ENCODE data around the gene MFRP. TPM values are rescaled to one million over a fixed set of nuclear protein-coding genes. Genes with fewer than 3 reads are reported as not detected.
A peak's percentile ranks its signal among the peaks of the same experiment; 100 is the strongest.

The MFRP gene
- total RNA-seq, 2 experiments from 2014 or later = not detected

GRCh38 chr11:119338318-119338890, 8.1 kb downstream of the MFRP start:
- peaks cover 31% of the 10 kb centered on the region for H3K4me1 Mint-ChIP-seq
- H3K36me3 Mint-ChIP-seq = peaks cover 12% of the 10 kb centered on the region
- DNase-seq = peak; percentile 65
- H3K27me3 Mint-ChIP-seq = peaks cover 37% of the 10 kb centered on the region
- no peak overlapping the region for H3K27ac Mint-ChIP-seq
- no peak overlapping the region for H3K4me3 Mint-ChIP-seq
- no peaks in the 10 kb centered on the region for H3K9me3 Mint-ChIP-seq

- H3K9me3 Mint-ChIP-seq = no peaks in the 10 kb centered on the region
- peaks cover 12% of the 10 kb centered on the region for H3K36me3 Mint-ChIP-seq
- H3K27me3 Mint-ChIP-seq = peaks cover 30% of the 10 kb centered on the region
- no peak overlapping the region for H3K4me3 Mint-ChIP-seq
- DNase-seq = no peak
- peaks cover 33% of the 10 kb centered on the region for H3K4me1 Mint-ChIP-seq
- H3K27ac Mint-ChIP-seq = no peak overlapping the region
Measured at GRCh38 chr11:119337581-119338317, 8.8 kb downstream of the MFRP start.

- Mint-ChIP-seq H3K4me3 (no peak overlapping the region), H3K9me3 (no peaks in the 10 kb centered on the region), H3K27ac (no peak overlapping the region)
Measured at GRCh38 chr11:119336744-119337469, 9.6 kb downstream of the MFRP start.

GRCh38 chr11:119335655-119336543, 10.6 kb downstream of the MFRP start:
- peaks cover 29% of the 10 kb centered on the region for H3K4me1 Mint-ChIP-seq
- H3K9me3 Mint-ChIP-seq = no peaks in the 10 kb centered on the region
- peaks cover 12% of the 10 kb centered on the region for H3K36me3 Mint-ChIP-seq
- H3K27me3 Mint-ChIP-seq = peaks cover 18% of the 10 kb centered on the region
- DNase-seq = no peak
- H3K27ac Mint-ChIP-seq = no peak overlapping the region
- H3K4me3 Mint-ChIP-seq = peak overlapping the region; percentile 100

More at GRCh38 chr11:119336744-119337469, 9.6 kb downstream of the MFRP start:
- H3K36me3 Mint-ChIP-seq = peaks cover 12% of the 10 kb centered on the region
- no peak for DNase-seq
- H3K4me1 Mint-ChIP-seq = peaks cover 33% of the 10 kb centered on the region
- peaks cover 28% of the 10 kb centered on the region for H3K27me3 Mint-ChIP-seq

- H3K27ac Mint-ChIP-seq = peak overlapping the region; percentile 96
- peaks cover 12% of the 10 kb centered on the region for H3K36me3 Mint-ChIP-seq
- no peaks in the 10 kb centered on the region for H3K9me3 Mint-ChIP-seq
- peak overlapping the region; percentile 100 for H3K4me3 Mint-ChIP-seq
- DNase-seq = no peak
- H3K4me1 Mint-ChIP-seq = peaks cover 29% of the 10 kb centered on the region
- H3K27me3 Mint-ChIP-seq = peaks cover 19% of the 10 kb centered on the region
Measured at GRCh38 chr11:119335091-119335654, 11.3 kb downstream of the MFRP start.

GRCh38 chr11:119334174-119334930, 12.2 kb downstream of the MFRP start, which contains the start of gene RNF26:
RNF26 (plus strand) TSS chr11:119334527; CDS start chr11:119335123, 596 bp downstream.
- Mint-ChIP-seq H3K27me3 (peaks cover 16% of the 10 kb centered on the region), H3K36me3 (peaks cover 12% of the 10 kb centered on the region), H3K9me3 (no peaks in the 10 kb centered on the region), H3K4me1 (peaks cover 28% of the 10 kb centered on the region), H3K4me3 (peak within 1 kb of the TSS; percentile 100), H3K27ac (peak within 1 kb of the TSS; percentile 96)
- DNase-seq = peak; percentile 91

- Mint-ChIP-seq H3K4me3 (no peak overlapping the region), H3K9me3 (no peaks in the 10 kb centered on the region), H3K36me3 (peaks cover 5% of the 10 kb centered on the region), H3K4me1 (peaks cover 20% of the 10 kb centered on the region), H3K27ac (no peak overlapping the region), H3K27me3 (peaks cover 5% of the 10 kb centered on the region)
- DNase-seq = no peak
Measured at GRCh38 chr11:119332111-119332765, 14.3 kb downstream of the MFRP start.

- no peak overlapping the region for H3K27ac Mint-ChIP-seq
- DNase-seq = no peak
- H3K4me1 Mint-ChIP-seq = peaks cover 7% of the 10 kb centered on the region
- H3K4me3 Mint-ChIP-seq = no peak overlapping the region
- peaks cover 1% of the 10 kb centered on the region for H3K36me3 Mint-ChIP-seq
- H3K9me3 Mint-ChIP-seq = no peaks in the 10 kb centered on the region
- peaks cover 5% of the 10 kb centered on the region for H3K27me3 Mint-ChIP-seq
Measured at GRCh38 chr11:119330237-119330636, 16.3 kb downstream of the MFRP start.

GRCh38 chr11:119329320-119329719, 17.2 kb downstream of the MFRP start:
- Mint-ChIP-seq H3K4me3 (no peak overlapping the region), H3K36me3 (no peaks in the 10 kb centered on the region), H3K27me3 (peaks cover 5% of the 10 kb centered on the region), H3K27ac (no peak overlapping the region), H3K4me1 (peaks cover 4% of the 10 kb centered on the region), H3K9me3 (no peaks in the 10 kb centered on the region)
- no peak for DNase-seq

GRCh38 chr11:119324189-119324588, 22.3 kb downstream of the MFRP start:
- Mint-ChIP-seq H3K9me3 (no peaks in the 10 kb centered on the region), H3K27ac (no peak overlapping the region)

GRCh38 chr11:119323532-119324033, 22.9 kb downstream of the MFRP start:
- no peak overlapping the region for H3K27ac Mint-ChIP-seq

More at GRCh38 chr11:119324189-119324588, 22.3 kb downstream of the MFRP start:
- no peak for DNase-seq
- Mint-ChIP-seq H3K27me3 (peaks cover 6% of the 10 kb centered on the region), H3K4me1 (peaks cover 18% of the 10 kb centered on the region), H3K36me3 (no peaks in the 10 kb centered on the region), H3K4me3 (no peak overlapping the region)

GRCh38 chr11:119322921-119323531, 23.5 kb downstream of the MFRP start:
- no peak overlapping the region for H3K27ac Mint-ChIP-seq
- peaks cover 11% of the 10 kb centered on the region for H3K27me3 Mint-ChIP-seq
- peaks cover 21% of the 10 kb centered on the region for H3K4me1 Mint-ChIP-seq
- no peaks in the 10 kb centered on the region for H3K9me3 Mint-ChIP-seq
- no peak for DNase-seq
- no peak overlapping the region for H3K4me3 Mint-ChIP-seq
- H3K36me3 Mint-ChIP-seq = no peaks in the 10 kb centered on the region

More at GRCh38 chr11:119323532-119324033, 22.9 kb downstream of the MFRP start:
- Mint-ChIP-seq H3K9me3 (no peaks in the 10 kb centered on the region), H3K27me3 (peaks cover 9% of the 10 kb centered on the region), H3K36me3 (no peaks in the 10 kb centered on the region), H3K4me1 (peaks cover 21% of the 10 kb centered on the region), H3K4me3 (no peak overlapping the region)
- DNase-seq = peak; percentile 74

- Mint-ChIP-seq H3K27ac (no peak overlapping the region), H3K27me3 (peaks cover 17% of the 10 kb centered on the region), H3K9me3 (no peaks in the 10 kb centered on the region), H3K4me1 (peaks cover 21% of the 10 kb centered on the region), H3K36me3 (no peaks in the 10 kb centered on the region), H3K4me3 (no peak overlapping the region)
- no peak for DNase-seq
Measured at GRCh38 chr11:119322360-119322739, 24.2 kb downstream of the MFRP start.
